Activated naive CD4-positive, alpha-beta T cell (primary cell): ENCODE data around the gene HIGD2A.
"Not testable (repeated sequence)": the region's sequence is repeated elsewhere in the genome, so short reads cannot be mapped to it uniquely, and the experiment has no call there.

Experiments used
- DNase-seq, 4 experiments: peaks; one replicate each; lab custom pipeline; 2025; lab: John Stamatoyannopoulos, UW

The HIGD2A gene

GRCh38 chr5:176394881-176395675, 6.5 kb downstream of the HIGD2A start:
- DNase-seq = no peak

- DNase-seq = no peak
Observed at GRCh38 chr5:176396330-176396729, 7.8 kb downstream of the HIGD2A start.

- no peak for DNase-seq
Observed at GRCh38 chr5:176397736-176398420, 9.3 kb downstream of the HIGD2A start.

- DNase-seq = no peak
Observed at GRCh38 chr5:176400382-176401156, 12.0 kb downstream of the HIGD2A start.

GRCh38 chr5:176401281-176402205, 13.0 kb downstream of the HIGD2A start:
- DNase-seq = no peak

GRCh38 chr5:176405656-176406435, 17.3 kb downstream of the HIGD2A start:
- DNase-seq = no peak

- DNase-seq = no peak
Observed at GRCh38 chr5:176406436-176407052, 18.0 kb downstream of the HIGD2A start.

- DNase-seq = no peak
Observed at GRCh38 chr5:176407456-176408251, 19.1 kb downstream of the HIGD2A start.

GRCh38 chr5:176408252-176408573, 19.7 kb downstream of the HIGD2A start:
- not testable (repeated sequence) for DNase-seq

- DNase-seq = no peak
Observed at GRCh38 chr5:176408590-176408989, 20.0 kb downstream of the HIGD2A start.

- no peak for DNase-seq
Observed at GRCh38 chr5:176409765-176410164, 21.2 kb downstream of the HIGD2A start.

GRCh38 chr5:176410486-176411180, 22.1 kb downstream of the HIGD2A start:
- no peak for DNase-seq

GRCh38 chr5:176412517-176413254, 24.1 kb downstream of the HIGD2A start:
- DNase-seq = no peak

GRCh38 chr5:176413255-176413565, 24.7 kb downstream of the HIGD2A start:
- no peak for DNase-seq

GRCh38 chr5:176413709-176414191, 25.2 kb downstream of the HIGD2A start:
- DNase-seq = no peak

GRCh38 chr5:176414704-176415103, 26.2 kb downstream of the HIGD2A start:
- no peak for DNase-seq

- DNase-seq = no peak
Observed at GRCh38 chr5:176415240-176415951, 26.8 kb downstream of the HIGD2A start.
